ENCODE data around the gene PHYKPL. TPM values are rescaled to one million over a fixed set of nuclear protein-coding genes. Genes with fewer than 3 reads are reported as not detected.
"Not testable (repeated sequence)": the region's sequence is repeated elsewhere in the genome, so short reads cannot be mapped to it uniquely, and the experiment has no call there.

The PHYKPL gene
- total RNA-seq, 1 experiment from 2014 or later: 37.7 TPM

DNA sequence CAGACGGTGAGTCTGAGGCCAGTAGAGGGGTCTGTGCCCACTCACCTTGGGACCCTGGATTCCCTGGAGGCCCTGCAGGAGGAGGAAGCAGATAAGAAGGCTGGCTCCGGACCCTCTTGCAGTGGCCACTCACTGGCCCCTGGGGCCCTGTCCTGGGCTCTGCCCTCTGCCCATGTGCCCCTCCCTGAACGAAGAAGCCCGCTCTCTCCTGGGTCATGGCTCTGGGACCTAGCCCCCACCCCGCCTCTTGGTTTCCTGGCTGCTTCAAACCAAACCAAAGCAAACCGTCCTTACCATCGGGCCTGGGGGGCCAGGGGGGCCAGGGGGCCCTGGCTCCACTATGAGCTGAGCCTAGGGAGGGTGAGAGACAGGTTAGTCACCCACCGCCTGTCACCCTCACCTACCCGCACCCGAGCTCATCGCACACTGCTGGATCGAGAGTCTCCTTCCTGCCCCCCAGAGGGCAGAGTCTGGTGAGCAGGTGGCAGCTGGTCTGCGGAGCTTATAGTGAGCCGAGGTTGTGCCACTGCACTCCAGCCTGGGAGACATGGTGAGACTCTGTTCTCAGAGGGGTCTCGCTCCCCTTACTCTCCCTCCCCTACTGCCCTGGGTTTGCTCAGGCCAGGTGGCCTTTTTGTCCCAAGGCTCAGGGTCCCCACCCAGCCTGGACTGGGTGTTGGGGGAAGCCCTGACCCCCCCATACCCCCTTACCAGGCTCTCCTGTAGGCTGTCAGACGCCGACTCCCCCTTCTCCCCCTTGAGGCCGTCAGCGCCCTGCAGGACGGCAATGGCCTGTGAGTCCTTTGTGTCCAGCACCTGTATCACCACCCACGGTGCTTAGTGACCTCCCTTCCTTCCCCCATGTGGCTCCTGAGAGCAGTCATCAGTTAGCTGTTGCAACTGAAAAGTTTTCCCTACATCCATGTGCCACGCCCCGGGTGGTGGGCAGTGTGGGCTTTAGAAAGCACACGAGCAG, 15.2 kb upstream of the PHYKPL start:
- H3K9me3 ChIP-seq: no peaks in the 10 kb centered on the region
- no peak for DNase-seq
- H3K4me3 ChIP-seq: no peak overlapping the region
- no peaks in the 10 kb centered on the region for H3K27me3 ChIP-seq
- peaks cover 36% of the 10 kb centered on the region for H3K36me3 ChIP-seq

DNA sequence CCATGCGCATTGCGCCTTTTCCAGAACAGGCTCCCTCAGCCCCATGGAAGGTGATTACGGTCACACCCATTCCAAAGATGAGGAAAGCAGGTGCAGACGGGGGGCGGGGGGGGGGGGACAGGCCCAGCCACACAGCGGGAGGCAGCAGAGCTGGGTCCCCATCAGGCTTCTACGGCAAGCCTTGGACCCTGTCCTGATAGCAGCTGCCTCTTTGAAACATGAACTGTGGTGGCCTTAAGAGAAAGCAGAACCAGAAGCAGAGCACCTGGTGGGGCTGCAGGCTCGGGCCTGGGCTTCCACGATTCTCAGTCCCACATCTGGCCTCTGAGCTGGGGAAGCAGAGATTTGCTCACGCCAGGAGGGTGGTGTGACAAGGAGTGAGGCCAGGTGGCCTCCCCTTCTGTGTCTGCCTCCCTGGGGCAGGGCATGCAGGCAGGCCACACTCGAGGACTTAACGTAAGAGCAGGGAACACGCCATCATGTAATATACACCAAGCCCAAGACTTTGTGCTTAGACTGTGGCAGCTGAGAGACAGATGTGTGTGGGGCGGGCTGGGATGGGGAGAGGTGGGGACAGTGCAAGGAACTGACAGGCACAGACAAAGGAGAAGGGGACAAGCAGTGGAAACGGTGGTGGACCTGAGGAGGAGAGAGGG, 14.2 kb upstream of the PHYKPL start:
- Histone ChIP-seq H3K36me3 (peaks cover 43% of the 10 kb centered on the region), H3K27me3 (no peaks in the 10 kb centered on the region), H3K4me3 (no peak overlapping the region), H3K9me3 (no peaks in the 10 kb centered on the region)
- DNase-seq: no peak

DNA sequence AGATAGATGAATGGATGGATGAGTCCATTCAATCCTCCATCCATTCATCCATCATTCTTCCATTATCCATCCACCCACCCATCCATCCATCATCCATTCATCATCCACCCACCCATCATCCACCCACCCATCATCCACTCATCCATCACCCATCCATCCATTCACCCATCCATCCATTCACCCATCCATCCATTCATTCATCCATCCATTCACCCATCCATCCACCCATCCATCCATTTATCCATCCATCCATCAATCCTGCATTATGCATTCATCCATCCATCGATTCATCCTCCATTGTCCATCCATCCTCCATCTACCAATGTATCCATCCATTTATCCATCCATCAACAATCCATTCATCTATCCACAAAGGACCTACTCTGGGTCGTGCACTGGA, 12.8 kb upstream of the PHYKPL start:
- no peak overlapping the region for H3K4me3 ChIP-seq
- H3K27me3 ChIP-seq: no peaks in the 10 kb centered on the region
- H3K9me3 ChIP-seq: no peaks in the 10 kb centered on the region
- peaks cover 38% of the 10 kb centered on the region for H3K36me3 ChIP-seq
- no peak for DNase-seq

DNA sequence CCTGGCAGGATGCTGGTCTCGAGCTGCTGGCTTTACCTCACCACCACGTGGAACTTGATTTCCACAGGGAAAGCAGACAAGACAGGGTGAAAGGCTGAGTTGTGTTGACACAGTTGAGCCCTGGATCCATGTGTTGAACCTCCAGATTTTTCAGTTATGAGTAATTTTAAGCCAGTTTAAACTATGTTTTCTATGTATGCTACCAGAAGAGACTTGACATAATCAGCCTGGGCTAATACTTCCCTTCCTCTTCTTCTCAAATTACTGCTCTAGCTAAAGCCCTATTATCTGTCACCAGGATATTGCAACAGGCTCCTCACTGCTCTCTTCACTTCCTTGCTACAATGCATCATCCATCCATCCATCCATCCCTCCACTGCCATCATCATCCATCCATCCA, 12.0 kb upstream of the PHYKPL start:
- Histone ChIP-seq H3K9me3 (no peaks in the 10 kb centered on the region), H3K27me3 (no peaks in the 10 kb centered on the region), H3K4me3 (no peak overlapping the region), H3K36me3 (peaks cover 41% of the 10 kb centered on the region)
- DNase-seq: no peak

DNA sequence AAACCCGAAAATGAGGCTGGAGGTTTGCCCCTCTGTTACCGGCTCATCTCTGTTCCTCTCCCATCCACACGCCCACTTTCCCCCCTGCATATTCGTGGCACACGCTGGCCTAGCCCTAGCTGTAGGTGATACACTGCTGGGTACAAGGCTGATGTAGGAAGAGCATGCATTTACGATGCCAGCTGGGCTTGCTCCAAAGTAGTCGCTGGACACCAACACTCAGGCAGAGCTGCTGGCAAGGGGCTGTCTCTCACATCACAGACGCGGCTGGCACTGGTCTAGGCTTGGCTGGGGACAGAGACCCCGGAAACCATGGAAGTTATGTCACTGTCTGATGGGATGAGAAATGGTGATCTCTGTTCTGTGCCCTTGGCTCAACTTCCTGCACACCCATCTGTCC, 9.8 kb upstream of the PHYKPL start:
- no peak for DNase-seq
- Histone ChIP-seq H3K36me3 (peaks cover 22% of the 10 kb centered on the region), H3K27me3 (no peaks in the 10 kb centered on the region), H3K9me3 (no peaks in the 10 kb centered on the region), H3K4me3 (no peak overlapping the region)

DNA sequence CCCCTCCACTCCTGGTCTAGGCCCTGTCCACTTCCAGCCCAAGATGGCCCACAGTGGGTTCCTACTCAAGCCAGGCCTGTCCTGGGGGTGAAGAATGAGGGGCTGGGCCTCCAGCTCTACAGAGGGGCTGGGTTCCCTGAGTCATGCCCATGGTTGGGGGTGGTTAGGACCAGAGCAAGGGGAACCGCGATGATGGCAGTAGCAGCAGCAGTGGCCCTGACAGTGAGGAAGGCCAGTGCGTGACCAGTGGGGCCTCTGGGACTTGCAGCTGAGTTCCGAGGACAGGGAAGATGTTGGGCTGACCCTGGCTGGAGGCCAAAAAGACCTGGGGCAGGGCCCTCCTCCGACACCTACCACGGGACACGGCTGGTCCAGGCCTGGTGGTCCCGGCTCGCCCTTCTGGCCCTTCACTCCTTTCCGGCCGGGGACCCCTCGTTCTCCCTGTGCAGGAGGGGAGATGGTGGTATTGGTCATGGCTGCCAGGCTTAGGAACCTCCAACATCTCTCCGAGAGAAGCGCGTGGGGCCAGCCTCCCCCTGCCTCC, 9.2 kb upstream of the PHYKPL start:
- DNase-seq: no peak
- no peaks in the 10 kb centered on the region for H3K9me3 ChIP-seq
- no peak overlapping the region for H3K4me3 ChIP-seq
- H3K36me3 ChIP-seq: peaks cover 17% of the 10 kb centered on the region
- H3K27me3 ChIP-seq: no peaks in the 10 kb centered on the region

DNA sequence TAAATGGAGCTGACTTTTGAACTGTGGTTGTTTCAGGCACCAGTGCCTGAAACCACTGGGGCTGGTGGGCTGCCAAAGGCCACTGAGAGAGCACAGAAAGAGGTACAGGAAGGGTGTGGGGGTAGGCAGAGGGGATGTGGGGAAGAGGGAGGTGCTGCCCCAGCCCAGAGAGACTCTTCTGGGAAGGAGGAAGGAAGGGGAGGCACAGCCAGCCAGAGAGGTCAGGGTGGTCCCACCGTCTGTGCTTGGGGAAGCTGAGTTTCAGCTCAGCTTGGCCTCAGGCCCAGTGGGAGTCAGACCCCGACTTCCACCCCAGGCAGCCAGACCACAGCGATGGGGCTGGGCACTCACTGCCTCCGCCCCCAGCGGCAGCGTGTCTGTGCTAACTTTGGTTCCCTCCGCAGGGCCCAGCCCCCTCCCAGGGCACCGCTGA, 8.6 kb upstream of the PHYKPL start:
- no peaks in the 10 kb centered on the region for H3K9me3 ChIP-seq
- no peak overlapping the region for H3K4me3 ChIP-seq
- DNase-seq: no peak
- H3K36me3 ChIP-seq: peaks cover 16% of the 10 kb centered on the region
- H3K27me3 ChIP-seq: no peaks in the 10 kb centered on the region

DNA sequence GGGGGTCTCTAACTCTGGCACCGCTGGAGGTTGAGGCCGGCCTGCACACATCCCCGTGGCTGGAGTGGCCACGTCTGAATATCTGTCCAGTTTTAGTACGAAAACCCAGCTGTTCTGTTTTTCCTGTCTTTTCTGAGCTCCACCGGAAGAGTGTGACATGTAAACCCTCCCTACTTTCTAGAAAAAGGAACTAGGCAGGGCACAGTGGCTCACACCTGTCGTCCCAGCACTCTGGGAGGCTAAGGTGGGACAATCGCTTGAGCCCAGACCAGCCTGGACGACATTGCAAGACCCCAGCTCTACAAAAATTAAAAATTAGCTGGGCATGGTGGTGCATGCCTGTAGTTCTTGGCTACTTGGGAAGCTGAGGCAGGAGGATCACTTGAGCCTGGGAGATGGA, 8.2 kb upstream of the PHYKPL start:
- no peak for DNase-seq
- Histone ChIP-seq H3K36me3 (peaks cover 14% of the 10 kb centered on the region), H3K4me3 (no peak overlapping the region), H3K27me3 (no peaks in the 10 kb centered on the region), H3K9me3 (no peaks in the 10 kb centered on the region)

DNA sequence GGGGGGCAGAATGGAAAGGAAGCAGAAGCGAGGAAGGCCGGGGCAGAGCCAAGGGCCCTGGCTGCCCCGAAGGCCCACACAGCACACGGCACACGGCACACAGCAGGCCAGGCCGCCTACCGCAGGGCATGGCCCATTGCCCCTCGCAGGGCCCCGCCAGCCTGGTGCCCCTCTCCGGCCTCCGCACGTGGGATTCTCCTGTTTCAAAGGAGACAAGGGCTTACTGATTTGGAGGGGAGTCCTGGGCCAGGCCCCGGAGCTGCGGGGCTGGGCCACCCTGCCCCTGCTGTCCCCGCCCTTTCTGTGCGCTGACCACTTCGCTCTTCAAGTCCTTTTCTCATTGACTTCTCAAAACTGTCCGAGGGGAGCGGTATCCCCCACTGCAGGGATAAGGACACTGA, 7.7 kb upstream of the PHYKPL start:
- peaks cover 10% of the 10 kb centered on the region for H3K36me3 ChIP-seq
- no peak for DNase-seq
- no peak overlapping the region for H3K4me3 ChIP-seq
- H3K9me3 ChIP-seq: no peaks in the 10 kb centered on the region
- no peaks in the 10 kb centered on the region for H3K27me3 ChIP-seq

DNA sequence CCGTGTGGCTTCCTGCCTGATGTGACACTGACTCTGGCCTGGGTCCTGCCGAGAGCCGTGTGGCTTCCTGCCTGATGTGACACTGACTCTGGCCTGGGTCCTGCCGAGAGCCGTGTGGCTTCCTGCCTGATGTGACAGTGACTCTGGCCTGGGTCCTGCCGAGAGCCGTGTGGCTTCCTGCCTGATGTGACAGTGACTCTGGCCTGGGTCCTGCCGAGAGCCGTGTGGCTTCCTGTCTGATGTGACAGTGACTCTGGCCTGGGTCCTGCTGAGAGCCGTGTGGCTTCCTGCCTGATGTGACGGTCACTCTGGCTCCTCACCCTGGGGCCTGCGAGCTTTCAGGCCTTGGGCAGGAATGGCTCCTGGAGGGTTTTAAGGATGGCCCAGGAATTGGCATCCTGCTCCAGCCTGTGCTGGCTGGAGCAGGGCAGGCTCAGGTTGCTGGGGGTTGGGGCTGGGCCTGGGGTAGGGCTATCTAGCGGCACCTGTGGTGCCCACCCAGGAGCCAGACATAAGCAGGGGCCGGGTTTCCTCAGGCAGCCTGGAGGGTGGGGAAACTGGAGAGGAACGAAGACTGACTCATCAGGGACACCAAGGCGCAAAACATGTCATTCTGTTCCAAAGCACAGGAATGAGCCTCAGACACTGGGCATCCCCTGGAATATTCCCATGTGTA, 7.2 kb upstream of the PHYKPL start:
- H3K4me3 ChIP-seq, H3K27me3 ChIP-seq, DNase-seq, H3K9me3 ChIP-seq: not testable (repeated sequence)
- peaks cover 10% of the 10 kb centered on the region for H3K36me3 ChIP-seq

DNA sequence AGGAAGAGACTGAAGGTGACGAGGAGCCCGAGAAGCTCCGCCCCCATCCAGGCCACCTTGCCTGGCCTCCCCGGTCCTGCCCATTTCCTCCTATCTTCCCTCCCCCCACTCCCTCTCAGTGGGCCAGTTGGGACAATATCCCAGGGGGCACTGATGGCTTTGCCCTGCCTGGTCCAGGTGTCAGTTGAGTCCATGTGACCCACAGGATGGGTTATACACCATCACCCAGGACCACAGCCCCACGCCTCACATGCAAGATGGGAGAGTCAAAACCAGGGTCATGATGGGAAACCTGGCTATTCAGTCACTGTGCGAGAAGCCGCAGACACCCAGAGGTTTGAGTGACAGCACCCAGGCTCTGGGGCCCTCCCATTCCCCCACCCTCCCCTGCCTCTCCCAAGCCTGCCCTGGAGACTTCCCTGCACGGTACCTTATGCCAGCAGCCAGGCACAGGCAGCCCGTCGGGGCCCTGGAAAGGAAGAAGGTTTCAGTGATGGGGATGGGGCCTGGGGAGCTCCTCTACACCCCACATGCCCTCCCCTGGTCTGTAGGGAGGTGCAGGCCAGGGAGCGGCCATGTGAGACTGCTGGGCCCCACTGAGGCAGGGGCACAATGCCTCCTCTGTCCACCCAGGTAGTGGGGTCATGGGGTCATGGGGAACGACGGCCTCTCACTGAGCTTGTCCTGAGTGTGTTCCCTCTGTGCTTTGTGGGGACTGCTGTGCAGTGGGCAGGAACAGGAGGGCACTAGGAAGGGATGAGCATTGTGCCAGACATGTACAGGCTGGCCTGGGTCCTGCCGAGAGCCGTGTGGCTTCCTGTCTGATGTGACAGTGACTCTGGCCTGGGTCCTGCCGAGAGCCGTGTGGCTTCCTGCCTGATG, 6.3 kb upstream of the PHYKPL start:
- no peak for DNase-seq

DNA sequence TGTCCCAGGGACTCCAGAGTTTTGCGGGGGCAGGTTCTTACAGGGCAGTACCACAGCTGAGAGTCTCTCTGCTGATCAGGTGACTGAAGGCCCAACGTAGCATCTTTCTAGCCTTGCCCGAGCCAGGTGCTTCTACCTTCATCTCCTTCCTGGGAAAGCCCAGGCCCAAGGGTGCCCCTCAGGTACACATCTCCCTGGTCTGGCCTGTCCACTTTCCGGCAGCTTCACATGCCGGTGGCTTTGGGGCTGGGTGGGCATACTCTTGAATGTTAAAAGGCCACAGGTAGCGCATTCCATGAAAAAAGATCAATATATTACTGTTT, 5.7 kb upstream of the PHYKPL start:
- H3K9me3 ChIP-seq: no peaks in the 10 kb centered on the region
- H3K4me3 ChIP-seq: no peak overlapping the region
- no peak for DNase-seq
- no peaks in the 10 kb centered on the region for H3K27me3 ChIP-seq
- H3K36me3 ChIP-seq: peaks cover 10% of the 10 kb centered on the region

More for the DNA sequence above, 6.3 kb upstream of the PHYKPL start:
- no peaks in the 10 kb centered on the region for H3K9me3 ChIP-seq
- H3K36me3 ChIP-seq: peaks cover 10% of the 10 kb centered on the region
- no peak overlapping the region for H3K4me3 ChIP-seq
- H3K27me3 ChIP-seq: no peaks in the 10 kb centered on the region

DNA sequence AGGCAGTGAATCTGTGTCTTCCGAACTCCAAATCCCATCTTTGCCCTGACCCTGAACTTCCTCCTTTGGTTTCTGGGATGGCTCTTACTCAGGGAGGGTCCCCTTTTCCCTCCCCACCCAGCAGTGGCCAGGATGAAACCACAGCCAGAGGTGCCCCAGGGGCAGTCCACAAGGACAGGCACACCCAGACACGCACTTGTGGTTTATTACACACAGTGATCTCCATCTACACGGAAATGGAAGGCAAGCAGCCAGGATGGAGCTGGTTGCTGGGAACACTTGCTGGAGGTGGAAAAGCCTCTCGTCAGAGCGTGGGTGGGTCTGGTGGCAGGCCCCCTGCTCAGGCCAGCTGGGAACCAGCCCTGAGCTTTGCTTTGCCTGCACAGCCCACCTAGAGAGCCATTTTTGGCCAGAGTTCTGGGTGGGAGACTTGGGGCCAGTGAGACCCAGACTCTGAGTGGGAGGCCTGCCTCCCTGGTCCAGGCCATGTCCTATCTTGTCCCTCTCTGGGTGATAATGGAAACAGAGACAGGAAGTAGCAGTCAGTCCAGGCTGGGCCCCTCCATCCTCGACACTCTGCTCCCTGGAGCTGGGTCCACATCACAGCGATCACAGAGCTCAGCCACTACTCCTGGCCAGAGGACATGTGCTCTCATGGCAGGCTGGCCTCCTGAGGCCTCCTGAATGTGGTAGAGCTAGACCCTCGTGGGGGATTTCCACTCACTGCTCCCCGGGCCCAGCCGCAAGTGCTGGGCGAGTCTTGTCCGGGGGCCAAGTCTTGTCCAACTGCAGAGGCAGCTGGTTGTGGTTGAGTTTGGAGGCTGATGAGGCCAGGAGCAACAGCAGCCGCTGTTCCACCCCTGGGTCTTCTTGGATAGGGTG, 5.1 kb upstream of the PHYKPL start:
- no peaks in the 10 kb centered on the region for H3K9me3 ChIP-seq
- DNase-seq: no peak
- peaks cover 10% of the 10 kb centered on the region for H3K36me3 ChIP-seq
- H3K27me3 ChIP-seq: no peaks in the 10 kb centered on the region
- H3K4me3 ChIP-seq: no peak overlapping the region

DNA sequence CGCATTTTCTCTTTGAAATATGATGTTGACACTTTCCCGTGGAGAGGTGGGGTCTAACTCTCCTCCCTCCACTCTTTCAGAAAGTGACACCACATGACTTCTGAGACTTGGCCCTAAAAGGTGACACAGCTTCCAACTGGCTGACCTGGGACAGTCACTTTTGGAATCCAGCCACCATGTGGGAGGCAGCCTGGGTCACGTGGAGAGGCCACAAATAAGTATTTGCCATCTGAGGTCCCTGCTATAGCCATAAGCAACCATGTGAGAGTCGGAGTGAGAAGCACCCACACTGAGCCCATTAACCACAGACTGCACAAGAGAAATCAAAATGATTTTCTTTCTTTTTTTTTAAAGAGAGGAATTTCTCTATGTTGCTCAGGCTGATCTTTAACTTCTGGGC, 4.1 kb upstream of the PHYKPL start:
- H3K36me3 ChIP-seq: peaks cover 7% of the 10 kb centered on the region
- no peaks in the 10 kb centered on the region; the same call in 1 of the 2 replicates for H3K9me3 ChIP-seq
- no peak overlapping the region for H3K4me3 ChIP-seq
- no peak for DNase-seq
- H3K27me3 ChIP-seq: no peaks in the 10 kb centered on the region

DNA sequence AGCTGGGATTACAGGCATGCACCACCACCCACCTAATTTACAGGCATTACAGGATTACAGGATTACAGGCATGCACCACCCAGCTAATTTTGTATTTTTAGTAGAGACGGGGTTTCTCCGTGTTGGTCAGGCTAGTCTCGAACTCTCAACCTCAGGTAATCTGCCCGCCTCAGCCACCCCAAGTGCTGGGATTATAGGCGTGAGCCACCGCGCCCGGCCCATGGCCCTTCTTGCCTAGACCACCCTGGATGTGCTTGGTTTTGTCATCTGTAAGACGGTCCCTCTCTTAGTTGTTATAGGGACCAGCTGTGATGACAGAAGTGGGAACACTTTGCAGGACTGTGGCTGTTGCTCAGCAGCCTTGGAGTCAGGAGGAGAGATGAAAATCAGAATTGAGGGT, 3.5 kb upstream of the PHYKPL start:
- Histone ChIP-seq H3K36me3 (peaks cover 12% of the 10 kb centered on the region), H3K27me3 (no peaks in the 10 kb centered on the region), H3K9me3 (no peaks in the 10 kb centered on the region; the same call in 1 of the 2 replicates), H3K4me3 (no peak overlapping the region)
- no peak for DNase-seq
